BLaER1 treated with 17β-estradiol and CSF1 and Interleukin-3, amounts not matched to agents 10 nM and 100 nM (cell line): ENCODE data around the gene PSAPL1.
"Not testable (repeated sequence)": the region's sequence is repeated elsewhere in the genome, so short reads cannot be mapped to it uniquely, and the experiment has no call there.

ENCODE experiments used
- H3K27ac ChIP-seq, 11 experiments: shearing (Covaris generic); formaldehyde crosslinking; 2 replicates each; pipeline ENCODE4 v1.8.1; 2022
- H3K27me3 ChIP-seq, 11 experiments: shearing (Covaris generic); formaldehyde crosslinking; 2 replicates each; pipeline ENCODE4 v1.8.1; 2022
- H3K36me3 ChIP-seq, 11 experiments: shearing (Covaris generic); formaldehyde crosslinking; 2 replicates each; pipeline ENCODE4 v1.8.1; 2022
- H3K4me1 ChIP-seq, 10 experiments: shearing (Covaris generic); formaldehyde crosslinking; 2 replicates each; pipeline ENCODE4 v1.8.1; 2022
- H3K4me2 ChIP-seq, 11 experiments: shearing (Covaris generic); formaldehyde crosslinking; 2 replicates each; pipeline ENCODE4 v1.8.1; 2022
- H3K4me3 ChIP-seq, 10 experiments: shearing (Covaris generic); formaldehyde crosslinking; 2 replicates each; pipeline ENCODE4 v1.8.1; 2022
- H3K9ac ChIP-seq, 11 experiments: shearing (Covaris generic); formaldehyde crosslinking; 2 replicates each; pipeline ENCODE4 v1.8.1; 2022
- H3K9me3 ChIP-seq, 11 experiments: shearing (Covaris generic); formaldehyde crosslinking; replicated peaks in 1 of 11; 2 replicates each; pipeline ENCODE4 v1.8.1; 2022
- H4K20me1 ChIP-seq, 11 experiments: shearing (Covaris generic); formaldehyde crosslinking; 2 replicates each; pipeline ENCODE4 v1.8.1; 2022
- Cebpa-rat ChIP-seq, 11 experiments: shearing (Covaris generic); IDR thresholded peaks; 2 replicates each; pipeline ENCODE4 v1.8.1; 2022

The PSAPL1 gene

GRCh38 chr4:7457201-7458065, 22.7 kb upstream of the PSAPL1 start:
- Histone ChIP-seq H3K4me2 (peak overlapping the region; percentile 25 to 84 (median 68); a peak in 20 of 22 replicates), H3K36me3 (no peaks in the 10 kb centered on the region), H3K27ac (peak overlapping the region in 4 of 11 experiments; percentile 10 to 54 (median 36); a peak in 6 of 22 replicates), H3K4me3 (no peak overlapping the region), H3K9ac (peak overlapping the region in 3 of 11 experiments; percentile 3 to 33 (median 12); a peak in 2 of 22 replicates), H3K27me3 (no peaks in the 10 kb centered on the region), H4K20me1 (0 out of 22 replicates have a peak, but pooled peaks cover 0 to 3% (median 0%) of the 10 kb centered on the region in 11 experiments), H3K4me1 (peaks cover 10 to 71% (median 48%) of the 10 kb centered on the region in 10 experiments; a peak in 18 of 20 replicates), H3K9me3 (peaks cover 0 to 8% (median 0%) of the 10 kb centered on the region in 11 experiments; a peak in 3 of 22 replicates)
- TF ChIP-seq Cebpa-rat (IDR thresholded peaks at IDR 0.05), result no peak

- H3K27ac ChIP-seq, H3K4me3 ChIP-seq: not testable (repeated sequence)
Measured at GRCh38 chr4:7452802-7453201, 18.1 kb upstream of the PSAPL1 start.

GRCh38 chr4:7451800-7452199, 17.1 kb upstream of the PSAPL1 start:
- peaks cover 0 to 5% (median 0%) of the 10 kb centered on the region in 11 experiments; a peak in 2 of 22 replicates for H3K9me3 ChIP-seq
- no peak overlapping the region for H3K27ac ChIP-seq
- H3K4me2 ChIP-seq, result peak overlapping the region in 4 of 11 experiments; percentile 2 to 29 (median 10); a peak in 5 of 22 replicates
- no peak overlapping the region for H3K4me3 ChIP-seq
- H4K20me1 ChIP-seq, result peaks cover 0 to 1% (median 0%) of the 10 kb centered on the region in 11 experiments; a peak in 1 of 22 replicates
- H3K9ac ChIP-seq, result no peak overlapping the region
- no peaks in the 10 kb centered on the region for H3K27me3 ChIP-seq
- H3K4me1 ChIP-seq, result peaks cover 0 to 45% (median 31%) of the 10 kb centered on the region in 10 experiments; a peak in 14 of 20 replicates
- H3K36me3 ChIP-seq, result no peaks in the 10 kb centered on the region
- TF ChIP-seq Cebpa-rat (IDR thresholded peaks at IDR 0.05), result no peak

More at GRCh38 chr4:7452802-7453201, 18.1 kb upstream of the PSAPL1 start:
- not testable (repeated sequence) for H3K9me3 ChIP-seq, H3K36me3 ChIP-seq, H4K20me1 ChIP-seq, H3K9ac ChIP-seq, H3K27me3 ChIP-seq, H3K4me2 ChIP-seq
- H3K4me1 ChIP-seq, result peaks cover 5 to 53% (median 41%) of the 10 kb centered on the region in 10 experiments; a peak in 18 of 20 replicates

GRCh38 chr4:7451434-7451789, 16.7 kb upstream of the PSAPL1 start:
- Histone ChIP-seq H3K4me1 (peaks cover 0 to 45% (median 28%) of the 10 kb centered on the region in 10 experiments; a peak in 14 of 20 replicates), H3K9ac (no peak overlapping the region), H3K36me3 (no peaks in the 10 kb centered on the region), H3K27me3 (no peaks in the 10 kb centered on the region), H3K9me3 (peaks cover 0 to 5% (median 0%) of the 10 kb centered on the region in 11 experiments; a peak in 1 of 22 replicates), H3K27ac (no peak overlapping the region), H3K4me3 (no peak overlapping the region), H3K4me2 (peak overlapping the region in 4 of 11 experiments; percentile 2 to 29 (median 10); a peak in 4 of 22 replicates), H4K20me1 (peaks cover 0 to 5% (median 0%) of the 10 kb centered on the region in 11 experiments; a peak in 1 of 22 replicates)
- no peak for TF ChIP-seq Cebpa-rat (IDR thresholded peaks at IDR 0.05)

GRCh38 chr4:7450775-7451433, 16.2 kb upstream of the PSAPL1 start:
- H4K20me1 ChIP-seq, result peaks cover 0 to 6% (median 0%) of the 10 kb centered on the region in 11 experiments; a peak in 1 of 22 replicates
- no peak for TF ChIP-seq Cebpa-rat (IDR thresholded peaks at IDR 0.05)
- H3K27me3 ChIP-seq, result no peaks in the 10 kb centered on the region
- H3K9me3 ChIP-seq, result peaks cover 0 to 5% (median 0%) of the 10 kb centered on the region in 11 experiments; a peak in 1 of 22 replicates
- no peaks in the 10 kb centered on the region for H3K36me3 ChIP-seq
- H3K4me3 ChIP-seq, result no peak overlapping the region
- no peak overlapping the region for H3K27ac ChIP-seq
- no peak overlapping the region for H3K9ac ChIP-seq
- peak overlapping the region in 4 of 11 experiments; percentile 2 to 61 (median 32); a peak in 4 of 22 replicates for H3K4me2 ChIP-seq
- H3K4me1 ChIP-seq, result peaks cover 0 to 42% (median 24%) of the 10 kb centered on the region in 10 experiments; a peak in 14 of 20 replicates

GRCh38 chr4:7448036-7448435, 13.3 kb upstream of the PSAPL1 start:
- Histone ChIP-seq H3K36me3 (no peaks in the 10 kb centered on the region), H3K4me2 (no peak overlapping the region), H3K4me1 (peaks cover 0 to 59% (median 28%) of the 10 kb centered on the region in 10 experiments; a peak in 15 of 20 replicates), H3K9ac (no peak overlapping the region), H3K27ac (no peak overlapping the region; a peak in 1 of 22 replicates), H3K9me3 (peaks cover 0 to 5% (median 0%) of the 10 kb centered on the region in 11 experiments; a peak in 1 of 22 replicates), H4K20me1 (peaks cover 0 to 6% (median 0%) of the 10 kb centered on the region in 11 experiments; a peak in 1 of 22 replicates), H3K27me3 (no peaks in the 10 kb centered on the region), H3K4me3 (no peak overlapping the region)
- TF ChIP-seq Cebpa-rat (IDR thresholded peaks at IDR 0.05), result no peak

GRCh38 chr4:7447236-7447635, 12.5 kb upstream of the PSAPL1 start:
- no peak for TF ChIP-seq Cebpa-rat (IDR thresholded peaks at IDR 0.05)
- no peak overlapping the region; a peak in 1 of 22 replicates for H3K4me2 ChIP-seq
- no peak overlapping the region for H3K9ac ChIP-seq
- peaks cover 0 to 5% (median 0%) of the 10 kb centered on the region in 11 experiments; a peak in 1 of 22 replicates for H3K9me3 ChIP-seq
- H4K20me1 ChIP-seq, result peaks cover 0 to 6% (median 0%) of the 10 kb centered on the region in 11 experiments; a peak in 1 of 22 replicates
- no peaks in the 10 kb centered on the region for H3K27me3 ChIP-seq
- H3K4me3 ChIP-seq, result no peak overlapping the region
- no peaks in the 10 kb centered on the region for H3K36me3 ChIP-seq
- H3K27ac ChIP-seq, result no peak overlapping the region
- H3K4me1 ChIP-seq, result peaks cover 0 to 64% (median 33%) of the 10 kb centered on the region in 10 experiments; a peak in 16 of 20 replicates

- H3K4me2 ChIP-seq, result no peak overlapping the region
- no peaks in the 10 kb centered on the region for H3K27me3 ChIP-seq
- no peak overlapping the region for H3K4me3 ChIP-seq
- H3K36me3 ChIP-seq, result no peaks in the 10 kb centered on the region
- no peak overlapping the region for H3K9ac ChIP-seq
- peaks cover 0 to 6% (median 0%) of the 10 kb centered on the region in 11 experiments; a peak in 1 of 22 replicates for H4K20me1 ChIP-seq
- no peak overlapping the region for H3K27ac ChIP-seq
- H3K4me1 ChIP-seq, result peaks cover 0 to 57% (median 37%) of the 10 kb centered on the region in 10 experiments; a peak in 16 of 20 replicates
- H3K9me3 ChIP-seq, result peaks cover 0 to 5% (median under 1%) of the 10 kb centered on the region in 11 experiments; a peak in 5 of 22 replicates
- no peak for TF ChIP-seq Cebpa-rat (IDR thresholded peaks at IDR 0.05)
Measured at GRCh38 chr4:7444731-7445130, 10.0 kb upstream of the PSAPL1 start.
